ENCODE results near the gene ESAM. TPM values are rescaled to one million over a fixed set of nuclear protein-coding genes. Genes with fewer than 3 reads are reported as not detected.
A peak's percentile ranks its signal among the peaks of the same experiment; 100 is the strongest.

ESAM gene
- total and polyA plus RNA-seq, 2 donors (not counting 1 experiment from before 2014, with no cell fraction given), result 1.4 to 14.5 TPM

DNA sequence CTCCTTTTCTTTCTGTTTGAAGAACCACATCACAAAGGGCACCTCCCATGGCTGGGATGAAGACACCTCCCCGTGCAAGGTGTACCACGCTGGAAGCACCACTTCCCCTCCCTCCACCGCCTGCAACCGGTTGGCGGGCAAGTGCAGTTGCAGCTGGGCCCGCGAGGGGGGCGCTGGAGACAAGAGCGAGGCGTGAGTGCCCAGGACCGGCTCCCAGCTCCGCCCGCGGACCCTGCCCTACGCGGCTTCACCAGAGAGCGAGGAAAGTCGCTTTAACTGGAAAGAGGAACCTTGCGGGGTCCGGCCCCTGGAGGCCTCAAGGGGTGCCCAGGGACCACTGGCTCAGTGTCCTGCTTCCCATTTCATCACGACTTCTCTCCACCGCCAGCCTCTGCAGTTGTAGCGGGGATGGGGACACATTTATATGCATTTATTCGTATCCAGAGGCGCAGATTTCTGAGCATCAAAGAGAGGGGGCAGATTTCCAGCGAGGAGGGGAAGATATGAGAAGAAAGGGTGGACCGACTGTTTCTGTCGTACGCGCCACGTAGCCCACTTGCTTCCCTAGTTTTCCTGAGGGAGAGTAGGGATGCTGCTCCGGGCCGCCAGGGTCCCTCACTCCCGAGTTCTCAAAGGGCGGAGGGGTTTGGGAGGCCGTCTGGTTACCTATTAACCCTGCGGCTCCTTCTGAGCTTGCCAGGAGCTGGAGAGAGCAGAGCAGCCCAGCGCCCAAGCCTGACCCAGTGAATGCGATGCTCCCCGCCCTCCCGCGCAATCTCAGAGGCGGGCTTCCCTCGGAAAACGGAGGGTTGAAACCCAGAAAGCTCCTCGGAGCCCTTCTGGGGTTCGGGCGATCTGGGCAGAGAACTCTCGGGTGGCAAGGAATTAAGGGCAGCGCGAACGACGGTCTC lies 3.5 kb downstream of the ESAM start:
- Histone ChIP-seq H3K36me3 (replicated peaks in 1 of 2; ENCODE audit: control extremely low read depth in 1 of 2, control insufficient read depth in 1 of 2, extremely low read depth in 1 of 2, insufficient read depth in 2 of 2, low read length in 1 of 2) (no peaks in the 10 kb centered on the region), H4K20me1 (ENCODE audit: control insufficient read depth, insufficient read depth, low read length, poor library complexity, severe bottlenecking) (peaks cover 6% of the 10 kb centered on the region), H3K4me1 (ENCODE audit: control insufficient read depth in 2 of 2, insufficient read depth in 2 of 2, low read length in 2 of 2) (peaks cover 39 to 54% of the 10 kb centered on the region in 2 donors), H3K79me2 (ENCODE audit: control insufficient read depth, insufficient read depth, low read length) (peaks cover 32% of the 10 kb centered on the region), H3K4me2 (replicated peaks; ENCODE audit: low read depth, low read length, poor library complexity, severe bottlenecking) (peak overlapping the region; percentile 99), H3K9ac (ENCODE audit: low read length) (peak overlapping the region; percentile 24), H3K27me3 (replicated peaks in 1 of 4; ENCODE audit: control extremely low read depth in 1 of 4, control insufficient read depth in 3 of 4, insufficient read depth in 4 of 4, low read length in 3 of 4) (peaks cover 0 to 22% (median 10%) of the 10 kb centered on the region in 4 experiments), H3K27ac (ENCODE audit: low read length in 2 of 2) (peak overlapping the region in 1 of 2 donors; percentile 22), H3K9me3 (ENCODE audit: control extremely low read depth in 1 of 3, control insufficient read depth in 2 of 3, insufficient read depth in 1 of 3, low read length in 2 of 3) (peaks cover 0 to 3% (median 0%) of the 10 kb centered on the region in 3 donors), H3K4me3 (ENCODE audit: control extremely low read depth in 1 of 5, extremely low read depth in 1 of 5, insufficient read depth in 1 of 5, low read depth in 2 of 5, low read length in 4 of 5) (peak overlapping the region in 4 of 5 experiments; percentile 27 to 81 (median 43)), H2AFZ (ENCODE audit: insufficient read depth, low read depth, low read length, poor library complexity, severe bottlenecking) (peak overlapping the region; percentile 71)
- Mint-ChIP-seq H3K9me3 (ENCODE audit: insufficient read depth) (no peaks in the 10 kb centered on the region), H3K4me3 (peak overlapping the region; percentile 81), H3K27me3 (peaks cover 11% of the 10 kb centered on the region), H3K27ac (no peak overlapping the region), H3K4me1 (peaks cover 39% of the 10 kb centered on the region)
- intact Hi-C loops (cut with micrococcal nuclease), result loop anchor here (1.0 kb wide), 1 partner anchor 11 kb away; no protein-coding TSS in a partner anchor
- ChIA-PET POLR2A (interaction anchor here (0.8 to 1.3 kb wide), 2 partner anchors 12 to 85 kb away, joined by 4 to 9 read pairs; partner anchors contain the start of genes SIAE and SPA17), CTCF (interaction anchor here (0.7 to 11.1 kb wide), 12 partner anchors 9 to 118 kb away, joined by 3 to 153 read pairs (median 6); partner anchors contain the start of genes MSANTD2, SIAE, SPA17 and VSIG2)
- DNase-seq, result peak; percentile 83
- TF ChIP-seq, protein P1, sequence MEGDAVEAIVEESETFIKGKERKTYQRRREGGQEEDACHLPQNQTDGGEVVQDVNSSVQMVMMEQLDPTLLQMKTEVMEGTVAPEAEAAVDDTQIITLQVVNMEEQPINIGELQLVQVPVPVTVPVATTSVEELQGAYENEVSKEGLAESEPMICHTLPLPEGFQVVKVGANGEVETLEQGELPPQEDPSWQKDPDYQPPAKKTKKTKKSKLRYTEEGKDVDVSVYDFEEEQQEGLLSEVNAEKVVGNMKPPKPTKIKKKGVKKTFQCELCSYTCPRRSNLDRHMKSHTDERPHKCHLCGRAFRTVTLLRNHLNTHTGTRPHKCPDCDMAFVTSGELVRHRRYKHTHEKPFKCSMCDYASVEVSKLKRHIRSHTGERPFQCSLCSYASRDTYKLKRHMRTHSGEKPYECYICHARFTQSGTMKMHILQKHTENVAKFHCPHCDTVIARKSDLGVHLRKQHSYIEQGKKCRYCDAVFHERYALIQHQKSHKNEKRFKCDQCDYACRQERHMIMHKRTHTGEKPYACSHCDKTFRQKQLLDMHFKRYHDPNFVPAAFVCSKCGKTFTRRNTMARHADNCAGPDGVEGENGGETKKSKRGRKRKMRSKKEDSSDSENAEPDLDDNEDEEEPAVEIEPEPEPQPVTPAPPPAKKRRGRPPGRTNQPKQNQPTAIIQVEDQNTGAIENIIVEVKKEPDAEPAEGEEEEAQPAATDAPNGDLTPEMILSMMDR (IDR thresholded peaks at IDR 0.05), result peak; percentile 84
- no peak for TF ChIP-seq EZH2 (IDR thresholded peaks at IDR 0.05; ENCODE audit: borderline replicate concordance, insufficient read depth, low read depth, low read length, poor library complexity, severe bottlenecking)
- WGBS (ENCODE audit: insufficient coverage), result 28% methylated on average over 48 of the region's 53 CpGs
- ATAC-seq (ENCODE audit: low read depth), result peak; percentile 67
